22Rv1 (cell line): Measurements from ENCODE around the gene KMT5C.

Source experiments
- H3K27ac ChIP-seq: fragments of 450-650 bp; 2 replicates; pipeline ENCODE4 v1.5.1; 2017
- CTCF ChIP-seq: fragments of 450-650 bp; IDR thresholded peaks from 2 replicates; pipeline ENCODE4 v1.5.1; 2017; ENCODE audit warnings: mild to moderate bottlenecking
- ZFX ChIP-seq: fragments of 450-650 bp; IDR thresholded peaks from 2 replicates; pipeline ENCODE4 v1.6.1; 2017; ENCODE audit warnings: antibody characterized with exemption, borderline replicate concordance

The KMT5C gene

DNA sequence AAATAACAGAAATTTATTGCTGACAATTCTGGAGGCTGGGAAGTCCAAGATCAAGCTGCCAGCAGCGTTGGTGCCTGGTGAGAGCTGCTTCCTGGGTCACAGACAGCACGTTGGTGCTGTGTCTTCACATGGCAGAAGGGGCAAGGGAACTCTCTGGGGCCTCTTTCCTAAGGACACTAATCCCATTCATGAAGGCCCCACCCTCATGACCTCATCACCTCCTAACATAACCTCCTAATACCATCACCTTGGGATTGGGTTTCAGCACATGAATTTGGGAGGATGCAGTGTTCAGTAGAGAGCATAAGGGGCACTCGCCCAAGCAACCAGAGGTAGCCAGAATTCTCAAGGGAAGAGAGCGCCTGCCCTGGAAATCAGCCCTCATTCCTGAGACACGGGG, 30.2 kb upstream of the KMT5C start:
- H3K27ac ChIP-seq = no peak overlapping the region
- TF ChIP-seq CTCF (no peak), ZFX (no peak)

DNA sequence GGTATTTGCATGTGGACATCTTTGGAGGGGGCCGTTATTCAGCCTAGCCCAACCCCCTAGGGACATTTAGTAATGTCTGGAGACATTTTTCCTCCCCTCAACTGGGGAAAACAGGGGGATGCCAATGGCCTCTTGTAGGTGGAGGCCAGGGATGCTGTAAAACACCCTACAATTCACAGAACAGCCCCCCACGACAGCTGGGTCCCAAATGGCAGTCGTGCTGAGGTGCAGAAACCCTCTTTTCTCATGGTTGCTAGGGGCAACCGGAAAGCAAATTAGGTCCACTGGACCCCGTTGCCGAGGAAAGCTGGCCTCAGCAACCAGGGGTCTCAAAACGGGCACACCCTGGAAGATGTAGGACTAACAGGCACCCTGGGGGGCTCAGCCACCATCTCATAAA, 29.2 kb upstream of the KMT5C start:
- H3K27ac ChIP-seq = no peak overlapping the region
- TF ChIP-seq CTCF (no peak), ZFX (no peak)

DNA sequence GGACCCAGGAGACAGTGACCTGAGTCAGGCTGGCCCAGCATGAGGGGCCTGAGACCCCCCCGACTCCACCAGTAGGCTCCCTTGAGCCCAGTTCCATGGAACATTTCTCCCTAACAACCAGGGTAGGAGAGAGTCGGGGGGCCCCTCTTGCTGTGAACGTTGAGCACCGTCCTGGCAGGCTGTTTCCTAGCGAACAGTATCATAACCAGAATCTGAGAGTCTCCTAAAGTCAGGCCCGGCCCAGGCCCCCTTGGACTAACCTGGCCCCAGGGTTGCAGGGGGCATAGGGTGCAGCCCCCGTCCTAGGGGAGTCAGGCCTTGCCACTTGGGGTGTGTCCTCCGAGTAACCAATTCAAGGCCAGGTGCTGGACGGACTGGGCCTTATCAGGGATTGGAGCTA, 28.3 kb upstream of the KMT5C start:
- H3K27ac ChIP-seq = no peak overlapping the region
- TF ChIP-seq CTCF (no peak), ZFX (no peak)

DNA sequence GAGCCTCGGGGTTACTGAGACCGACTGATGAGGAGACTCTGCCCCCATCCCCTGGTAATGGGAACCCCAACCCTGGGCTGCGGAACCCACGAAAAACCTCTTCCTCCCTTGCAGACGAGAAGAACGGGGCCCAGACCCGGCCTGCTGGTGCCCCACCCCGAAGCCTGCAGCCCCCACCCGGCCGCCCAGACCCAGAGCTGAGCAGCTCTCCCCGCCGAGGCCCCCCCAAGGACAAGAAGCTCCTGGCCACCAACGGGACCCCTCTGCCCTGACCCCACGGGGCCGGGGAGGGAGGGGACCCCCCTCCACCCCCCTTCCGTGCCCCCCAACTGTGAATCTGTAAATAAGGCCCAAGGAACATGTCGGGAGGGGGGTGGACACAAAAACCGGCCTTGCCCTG, 27.9 kb upstream of the KMT5C start:
- no peak for TF ChIP-seq CTCF
- no peak for TF ChIP-seq ZFX

DNA sequence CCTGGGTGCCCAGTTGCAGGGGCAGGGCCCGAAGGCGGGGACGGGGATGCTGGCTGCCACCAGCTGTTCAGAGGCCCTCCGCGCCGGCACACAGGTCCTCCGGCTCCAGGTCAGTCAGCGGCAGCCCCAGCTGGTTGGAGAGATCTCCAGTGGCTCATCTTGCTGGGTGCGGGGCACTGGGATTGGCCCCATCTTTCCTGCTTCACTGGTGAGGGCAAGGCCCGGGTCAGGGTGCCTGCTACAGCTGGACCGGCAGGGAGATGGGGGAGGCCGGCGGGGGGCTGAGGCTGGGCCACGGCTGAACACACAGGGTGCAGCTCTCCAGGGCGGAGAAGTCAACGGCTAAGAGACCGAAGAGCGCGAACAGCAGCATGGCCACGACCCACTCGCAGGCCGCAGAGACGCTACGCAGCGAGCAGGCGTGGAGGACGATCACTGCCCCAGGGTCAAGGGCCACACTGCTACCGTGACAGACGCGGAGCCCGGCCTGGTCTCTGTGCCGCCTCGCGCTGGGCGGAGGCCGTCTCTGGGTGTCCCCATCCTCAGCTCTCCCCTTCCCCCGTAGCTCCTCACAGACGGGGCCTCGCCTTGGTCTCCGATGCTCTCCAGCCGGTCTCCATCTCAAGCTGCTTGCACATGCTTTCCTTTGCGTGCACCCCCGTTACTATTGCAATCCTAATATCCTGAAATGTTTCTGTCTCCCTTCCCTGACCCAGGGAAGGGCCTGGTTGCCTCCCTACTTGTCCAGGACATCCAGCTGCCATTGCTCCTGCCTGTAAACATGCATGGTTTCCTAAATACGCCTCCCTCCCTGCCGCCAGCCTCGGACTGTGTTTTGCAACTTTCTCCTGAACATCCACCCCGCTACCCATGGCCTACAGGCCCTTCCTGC, 26.8 kb upstream of the KMT5C start:
- H3K27ac ChIP-seq = no peak overlapping the region
- TF ChIP-seq ZFX = no peak
- no peak for TF ChIP-seq CTCF

More for the DNA sequence above, 27.9 kb upstream of the KMT5C start:
- H3K27ac ChIP-seq = no peak overlapping the region

DNA sequence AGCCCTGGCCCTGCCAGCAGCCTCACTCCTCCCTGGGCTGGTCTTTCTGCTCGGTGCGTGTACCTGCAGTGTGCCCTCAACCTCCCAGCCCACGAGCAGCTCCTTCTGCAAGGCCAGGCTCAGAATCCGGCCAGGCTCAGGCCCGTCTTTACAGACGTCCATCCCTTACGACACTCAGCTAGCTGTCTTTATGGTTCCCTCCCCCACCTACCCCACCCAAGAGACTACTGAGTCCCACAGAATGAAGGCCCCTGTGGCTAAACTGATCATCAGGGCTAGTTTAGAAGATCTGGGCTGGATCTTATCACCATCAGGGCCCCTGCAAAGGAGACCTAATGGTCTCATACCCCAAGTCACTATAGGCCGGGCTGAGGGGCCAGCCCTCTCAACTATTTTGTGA, 25.3 kb upstream of the KMT5C start:
- no peak overlapping the region for H3K27ac ChIP-seq

More for the DNA sequence above, 25.3 kb upstream of the KMT5C start:
- TF ChIP-seq CTCF (no peak), ZFX (no peak)
